GM12878 (cell line): ENCODE results near the gene BCL2L13. TPM values are rescaled to one million over a fixed set of nuclear protein-coding genes. Genes with fewer than 3 reads are reported as not detected.

Source experiments
- ATAC-seq: fragments of 200-7000 bp; cut with Tn5 transposase; 3 replicates; pipeline ENCODE4 v1.9.1; 2020; ENCODE audit warnings: mild to moderate bottlenecking, moderate library complexity
- BruUV-seq: library from RNA; stranded (reverse); fragments of 400-500 nt; replicated peaks from 2 replicates; lab custom pipeline; 2021; lab: Mats Ljungman, UMichigan
- CTCF ChIA-PET: fragments of 300-600 bp; sonication (Branson Sonifier 250); formaldehyde crosslinking; extraction: SDS; loops from one replicate; lab custom pipeline; 2021; ENCODE audit warnings: inconsistent platforms; lab: Yijun Ruan, JAX
- POLR2A ChIA-PET: fragments of 350-600 bp; formaldehyde crosslinking; extraction: SDS; loops from one replicate; lab custom pipeline; 2021; ENCODE audit warnings: inconsistent platforms; lab: Charles Lee
- RAD21 ChIA-PET: fragments of 300-600 bp; sonication (Branson Sonifier 250); formaldehyde crosslinking; loops from one replicate; lab custom pipeline; 2023; ENCODE audit warnings: antibody characterized with exemption; ENCODE audit not compliant: unreplicated experiment; lab: Charles Lee
- SMC1A ChIA-PET: fragments of 300-600 bp; sonication (Branson Sonifier 250); formaldehyde crosslinking; loops from one replicate; lab custom pipeline; 2023; ENCODE audit not compliant: unreplicated experiment, uncharacterized antibody; lab: Charles Lee
- DNase-seq: peaks from one replicate; pipeline ENCODE4 v3.0.0-alpha.2; 2011; ENCODE audit warnings: low read depth, low spot score
- FAIRE-seq: peaks from 3 replicates; lab custom pipeline; 2011; peaks lifted over from hg19 to GRCh38; lab: Jason Lieb, UNC
- H2AFZ ChIP-seq: 2 replicates; pipeline ENCODE4 v1.6.0; 2011; ENCODE audit warnings: low read depth, low read length, control low read depth; ENCODE audit not compliant: control insufficient read depth
- H3K27ac ChIP-seq: 2 replicates; pipeline ENCODE4 v1.5.1; 2011; ENCODE audit warnings: control low read depth; ENCODE audit not compliant: control insufficient read depth, insufficient read depth
- H3K27me3 ChIP-seq, 2 experiments: replicated peaks in 1 of 2; 2 replicates each; pipeline versions ENCODE4 v1.6.0 to v1.6.1; 2011; ENCODE audit warnings: low read length in 1 of 2; ENCODE audit not compliant: control insufficient read depth in 2 of 2, insufficient read depth in 2 of 2
- H3K36me3 ChIP-seq, 2 experiments: 2 replicates each; pipeline ENCODE4 v1.5.1; 2011; ENCODE audit warnings: low read length in 1 of 2; ENCODE audit not compliant: control insufficient read depth in 2 of 2, insufficient read depth in 2 of 2
- H3K4me1 ChIP-seq: 2 replicates; pipeline ENCODE4 v1.6.1; 2011; ENCODE audit warnings: mild to moderate bottlenecking, low read length, moderate library complexity, mixed read lengths; ENCODE audit not compliant: control insufficient read depth, insufficient read depth
- H3K4me2 ChIP-seq: 2 replicates; pipeline ENCODE4 v1.6.0; 2011; ENCODE audit warnings: control low read depth; ENCODE audit not compliant: control insufficient read depth, insufficient read depth
- H3K4me3 ChIP-seq: fragments of 200-600 bp; sonication (generic); 2 replicates; pipeline ENCODE4 v1.5.1; 2016
- H3K79me2 ChIP-seq: 2 replicates; pipeline ENCODE4 v1.6.0; 2011; ENCODE audit warnings: low read length; ENCODE audit not compliant: control insufficient read depth, insufficient read depth
- H3K9ac ChIP-seq: 2 replicates; pipeline ENCODE4 v1.8.0; 2011; ENCODE audit warnings: low read length, control low read depth, mixed read lengths; ENCODE audit not compliant: control insufficient read depth, insufficient read depth
- H3K9me3 ChIP-seq: replicated peaks from 3 replicates; pipeline ENCODE4 v1.5.1; 2011; ENCODE audit warnings: mild to moderate bottlenecking, low read length; ENCODE audit not compliant: control insufficient read depth, insufficient read depth
- H4K20me1 ChIP-seq: 2 replicates; pipeline ENCODE4 v1.6.0; 2011; ENCODE audit not compliant: control insufficient read depth, insufficient read depth
- BCL11A ChIP-seq: IDR thresholded peaks from 2 replicates; pipeline ENCODE4 v1.6.1; 2011; ENCODE audit warnings: low read depth, low read length
- BHLHE40 ChIP-seq, 2 experiments: fragments of 450-650 bp in 1 of 2; IDR thresholded peaks; 2 replicates each; pipeline ENCODE4 v1.6.1; 2011 to 2017; ENCODE audit warnings: low read depth in 2 of 2, borderline replicate concordance in 1 of 2, improper control_type of control experiment in 1 of 2, low read length in 1 of 2, mild to moderate bottlenecking in 1 of 2
- BMI1 ChIP-seq: fragments of 450-650 bp; IDR thresholded peaks from 2 replicates; pipeline ENCODE4 v1.6.1; 2016; ENCODE audit warnings: mild to moderate bottlenecking, moderate library complexity, borderline replicate concordance
- CBX3 ChIP-seq: fragments of 200-600 bp; sonication (generic); IDR thresholded peaks from 2 replicates; pipeline ENCODE4 v1.6.1; 2016; ENCODE audit warnings: low read depth, borderline replicate concordance
- CHD4 ChIP-seq: fragments of 200-600 bp; sonication (generic); IDR thresholded peaks from 2 replicates; pipeline ENCODE4 v1.6.1; 2016; ENCODE audit warnings: mild to moderate bottlenecking
- EGR1 ChIP-seq, 2 experiments: IDR thresholded peaks; 1 replicate in 1 of 2; 2 replicates in 1 of 2; pipeline ENCODE4 v1.6.1; 2011 to 2012; ENCODE audit warnings: low read depth in 2 of 2, low read length in 2 of 2, borderline replicate concordance in 1 of 2, mild to moderate bottlenecking in 1 of 2, moderate library complexity in 1 of 2
- IRF4 ChIP-seq: IDR thresholded peaks from 2 replicates; pipeline ENCODE4 v1.6.1; 2011; ENCODE audit warnings: low read depth, low read length
- MXI1 ChIP-seq: fragments of 150-350 bp; IDR thresholded peaks from 2 replicates; pipeline ENCODE4 v1.6.1; 2011; ENCODE audit warnings: low read depth, mild to moderate bottlenecking, inconsistent platforms, low read length, improper control_type of control experiment
- PAX8 ChIP-seq: fragments of 450-650 bp; IDR thresholded peaks from 2 replicates; pipeline ENCODE4 v1.6.1; 2017; ENCODE audit warnings: mild to moderate bottlenecking, moderate library complexity
- RB1 ChIP-seq: fragments of 450-650 bp; formaldehyde crosslinking; IDR thresholded peaks from 2 replicates; pipeline ENCODE4 v1.6.1; 2017; ENCODE audit warnings: mild to moderate bottlenecking, borderline replicate concordance
- SIX5 ChIP-seq: IDR thresholded peaks from 2 replicates; pipeline ENCODE4 v1.6.1; 2011; ENCODE audit warnings: mild to moderate bottlenecking, low read depth, low read length, moderate library complexity; ENCODE audit not compliant: severe bottlenecking
- SUPT20H ChIP-seq: IDR thresholded peaks from 2 replicates; pipeline ENCODE4 v1.6.1; 2011; ENCODE audit warnings: low read depth, mild to moderate bottlenecking, low read length, moderate library complexity, borderline replicate concordance; ENCODE audit not compliant: control insufficient read depth
- WGBS: methylation state at CpG from one replicate; pipeline ENCODE4 v1.1.6; 2016; ENCODE audit warnings: low lambda C conversion rate; ENCODE audit not compliant: insufficient replicate concordance, insufficient coverage; ENCODE audit errors: missing lambda C conversion rate; 5-methylcytosine and 5-hydroxymethylcytosine counted together
- in situ Hi-C: fragments of 300-500 bp; cut with MboI; formaldehyde crosslinking; loops from 9 replicates; pipeline ENCODE4 v1.14.3; 2018; ENCODE audit warnings: mixed read lengths
- intact Hi-C: fragments of 100-400 bp; cut with micrococcal nuclease; formaldehyde crosslinking; loops from one replicate; pipeline ENCODE4 v1.14.2; 2022; ENCODE audit not compliant: unreplicated experiment
- polyA plus RNA-seq, 11 experiments: library from polyadenylated mRNA; depleted of rRNA in 4 of 11; unstranded in 6 of 11; stranded (reverse) in 5 of 11; fragments of >200 nt; fragmentation: Nextera tagmentation in 4 of 11; fragmentation: Illumina TruSeq in 1 of 11; extraction: Ambion mirVana in 4 of 11; extraction: Trizol in 1 of 11; gene quantifications; 1 replicate in 1 of 11; 2 replicates in 10 of 11; pipeline versions ENCODE4 v1.2.1 to v1.2.3, GENCODE V29; 2011 to 2016; ENCODE audit warnings: inconsistent platforms in 2 of 11, missing spikeins in 2 of 11, low read depth in 1 of 11
- total RNA-seq, 4 experiments: library from RNA; depleted of rRNA in 3 of 4; stranded (reverse); fragments of >200 nt in 3 of 4; fragmentation: Illumina TruSeq in 1 of 4; extraction: Trizol in 1 of 4; gene quantifications; 2 replicates each; pipeline versions ENCODE4 v1.2.1 to v1.2.3, GENCODE V29; 2013 to 2021
- TF ChIP-seq, protein P1 (sequence below): IDR thresholded peaks from 2 replicates; pipeline ENCODE4 v1.6.1; 2012; ENCODE audit warnings: mild to moderate bottlenecking, low read depth, low read length

The BCL2L13 gene
- total and polyA plus RNA-seq, 10 of the 15 experiments (the other 5 are each of a cell fraction or from before 2014, with no cell fraction given): 18.6 to 30.6 (median 28.2) TPM

DNA sequence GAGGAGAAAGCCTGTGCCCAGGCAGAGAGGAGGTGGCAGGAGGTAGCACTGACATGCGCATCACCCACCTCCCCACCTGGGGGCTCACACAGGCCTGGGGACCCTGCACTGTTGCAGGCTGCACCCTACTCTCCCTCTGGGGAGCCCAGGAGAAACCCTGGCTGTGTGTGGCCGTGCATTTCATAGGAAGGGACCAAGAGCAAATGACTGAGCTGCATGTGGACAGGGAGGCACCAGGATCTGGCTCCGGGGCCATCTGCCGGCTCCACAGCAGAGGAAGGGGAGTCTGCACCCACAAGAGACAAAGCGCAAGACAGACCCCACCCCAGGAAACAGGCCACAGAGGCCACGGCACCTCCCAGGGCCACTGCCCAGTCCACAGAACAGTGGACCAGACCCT, 113.0 kb downstream of the BCL2L13 start (continued):
- TF ChIP-seq RB1: no peak
- TF ChIP-seq BCL11A: no peak
- no peak for TF ChIP-seq EGR1 (IDR thresholded peaks at IDR 0.05; ENCODE audit: borderline replicate concordance in 1 of 2, low read depth in 2 of 2, low read length in 2 of 2)
- TF ChIP-seq MXI1: no peak

DNA sequence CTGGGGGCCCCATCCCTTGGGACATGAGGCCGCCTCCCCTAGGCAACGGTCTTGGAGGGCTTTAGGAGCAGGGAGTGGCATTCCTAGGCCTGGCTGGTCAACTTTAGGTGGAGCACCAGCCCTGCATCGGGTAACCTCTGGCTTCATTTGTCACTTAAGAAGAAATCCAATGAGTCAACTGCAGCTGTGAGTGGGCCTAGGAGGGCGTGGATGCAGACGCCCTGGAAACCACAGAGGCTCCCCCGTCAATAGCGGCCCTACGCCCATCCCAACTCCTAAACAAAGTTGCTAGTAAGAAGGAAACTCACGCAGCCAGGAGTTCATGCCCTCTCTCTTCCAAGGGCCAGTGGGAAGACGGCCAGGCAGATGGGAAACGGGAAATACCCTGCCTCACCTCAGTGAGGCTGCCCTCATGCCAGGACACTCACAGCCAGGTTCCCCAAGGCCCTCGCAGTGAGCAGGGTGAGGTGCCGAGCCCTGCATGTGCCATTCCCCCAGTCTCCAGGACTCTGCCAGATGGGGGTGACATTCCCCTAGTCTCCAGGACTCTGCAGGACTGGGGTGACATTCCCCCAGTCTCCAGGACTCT, 114.9 kb downstream of the BCL2L13 start:
- ChIA-PET POLR2A (no interaction called here), RAD21 (interaction anchor here (1.3 kb wide), 1 partner anchor 32 kb away, joined by 17 read pairs; no protein-coding TSS in a partner anchor), CTCF (interaction anchor here (1.1 to 2.2 kb wide), 4 partner anchors 12 to 32 kb away, joined by 3 to 12 read pairs (median 5); no protein-coding TSS in a partner anchor), SMC1A (interaction anchor here (1.3 kb wide), 1 partner anchor 32 kb away, joined by 9 read pairs; no protein-coding TSS in a partner anchor)
- Histone ChIP-seq H3K36me3 (peaks cover 4 to 10% of the 10 kb centered on the region in 2 experiments; a peak in 3 of 4 replicates), H3K4me3 (no peak overlapping the region), H3K4me1 (no peaks in the 10 kb centered on the region), H3K27me3 (no peaks in the 10 kb centered on the region), H2AFZ (no peak overlapping the region), H3K9me3 (no peaks in the 10 kb centered on the region), H3K9ac (no peak overlapping the region), H3K79me2 (peaks cover 29% of the 10 kb centered on the region), H3K4me2 (no peak overlapping the region), H3K27ac (no peak overlapping the region), H4K20me1 (no peaks in the 10 kb centered on the region; the same call in 1 of the 2 replicates)
- intact Hi-C loops (no loop called here), in situ Hi-C loops (no loop called here)
- DNase-seq (no peak), FAIRE-seq (no peak), ATAC-seq (no peak)
- no TSS peak for BruUV-seq
- WGBS: 82% methylated on average over 13 of the region's 13 CpGs
- no peak for TF ChIP-seq CBX3
- no peak for TF ChIP-seq BHLHE40 (IDR thresholded peaks at IDR 0.05; ENCODE audit: borderline replicate concordance in 1 of 2, low read depth in 2 of 2, low read length in 1 of 2)
- TF ChIP-seq BMI1: no peak
- no peak for TF ChIP-seq SUPT20H
- TF ChIP-seq, protein P1, sequence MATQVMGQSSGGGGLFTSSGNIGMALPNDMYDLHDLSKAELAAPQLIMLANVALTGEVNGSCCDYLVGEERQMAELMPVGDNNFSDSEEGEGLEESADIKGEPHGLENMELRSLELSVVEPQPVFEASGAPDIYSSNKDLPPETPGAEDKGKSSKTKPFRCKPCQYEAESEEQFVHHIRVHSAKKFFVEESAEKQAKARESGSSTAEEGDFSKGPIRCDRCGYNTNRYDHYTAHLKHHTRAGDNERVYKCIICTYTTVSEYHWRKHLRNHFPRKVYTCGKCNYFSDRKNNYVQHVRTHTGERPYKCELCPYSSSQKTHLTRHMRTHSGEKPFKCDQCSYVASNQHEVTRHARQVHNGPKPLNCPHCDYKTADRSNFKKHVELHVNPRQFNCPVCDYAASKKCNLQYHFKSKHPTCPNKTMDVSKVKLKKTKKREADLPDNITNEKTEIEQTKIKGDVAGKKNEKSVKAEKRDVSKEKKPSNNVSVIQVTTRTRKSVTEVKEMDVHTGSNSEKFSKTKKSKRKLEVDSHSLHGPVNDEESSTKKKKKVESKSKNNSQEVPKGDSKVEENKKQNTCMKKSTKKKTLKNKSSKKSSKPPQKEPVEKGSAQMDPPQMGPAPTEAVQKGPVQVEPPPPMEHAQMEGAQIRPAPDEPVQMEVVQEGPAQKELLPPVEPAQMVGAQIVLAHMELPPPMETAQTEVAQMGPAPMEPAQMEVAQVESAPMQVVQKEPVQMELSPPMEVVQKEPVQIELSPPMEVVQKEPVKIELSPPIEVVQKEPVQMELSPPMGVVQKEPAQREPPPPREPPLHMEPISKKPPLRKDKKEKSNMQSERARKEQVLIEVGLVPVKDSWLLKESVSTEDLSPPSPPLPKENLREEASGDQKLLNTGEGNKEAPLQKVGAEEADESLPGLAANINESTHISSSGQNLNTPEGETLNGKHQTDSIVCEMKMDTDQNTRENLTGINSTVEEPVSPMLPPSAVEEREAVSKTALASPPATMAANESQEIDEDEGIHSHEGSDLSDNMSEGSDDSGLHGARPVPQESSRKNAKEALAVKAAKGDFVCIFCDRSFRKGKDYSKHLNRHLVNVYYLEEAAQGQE: no peak
- no peak for TF ChIP-seq SIX5
- no peak for TF ChIP-seq CHD4
- no peak for TF ChIP-seq PAX8
- TF ChIP-seq IRF4: no peak
